VCaP (cell line): ENCODE data around the gene LCTL.

Source experiments
- H3K27ac ChIP-seq: fragments of 450-650 bp; 2 replicates; pipeline ENCODE4 v1.5.1; 2017
- CTCF ChIP-seq: fragments of 450-650 bp; conservative IDR thresholded peaks from 2 replicates; pipeline ENCODE4 v1.5.1; 2017; ENCODE audit warnings: mild to moderate bottlenecking, moderate library complexity

Gene LCTL

GRCh38 chr15:66523926-66524325 lies 41.9 kb downstream of the LCTL start:
- no peak for TF ChIP-seq CTCF
- no peak overlapping the region for H3K27ac ChIP-seq

GRCh38 chr15:66515901-66516322 lies 49.9 kb downstream of the LCTL start:
- TF ChIP-seq CTCF = no peak
- H3K27ac ChIP-seq = no peak overlapping the region

GRCh38 chr15:66514586-66514985 lies 51.2 kb downstream of the LCTL start:
- no peak overlapping the region for H3K27ac ChIP-seq
- TF ChIP-seq CTCF = no peak

GRCh38 chr15:66508293-66508883 lies 57.4 kb downstream of the LCTL start:
- TF ChIP-seq CTCF = no peak
- no peak overlapping the region for H3K27ac ChIP-seq

- TF ChIP-seq CTCF = no peak
- H3K27ac ChIP-seq = peak overlapping the region; percentile 98
Measured at GRCh38 chr15:66505818-66506217, 60.0 kb downstream of the LCTL start.

- no peak for TF ChIP-seq CTCF
- H3K27ac ChIP-seq = peak overlapping the region; percentile 98
Measured at GRCh38 chr15:66505430-66505811, 60.4 kb downstream of the LCTL start.

GRCh38 chr15:66504563-66505429 lies 61.0 kb downstream of the LCTL start, which contains the start of the genes RPL4 and ZWILCH:
TSS of gene RPL4 (minus strand) at chr15:66504855. CDS start at chr15:66504790, 65 bp downstream.
TSS of gene ZWILCH (plus strand) at chr15:66505326. CDS start at chr15:66505339, 13 bp downstream.
- H3K27ac ChIP-seq = peak within 1 kb of the TSS; percentile 98
- no peak for TF ChIP-seq CTCF
